B cell (primary cell): ENCODE results near the gene SLC5A2. TPM values are rescaled to one million over a fixed set of nuclear protein-coding genes. Genes with fewer than 3 reads are reported as not detected.

Source experiments
- ATAC-seq: fragments of 200-7000 bp; cut with Tn5 transposase; one replicate; pipeline ENCODE4 v1.10.0; 2021; ENCODE audit warnings: low read depth, mild to moderate bottlenecking, moderate number of reproducible peaks, moderate library complexity
- CTCF ChIA-PET: fragments of 350-600 bp; sonication (Branson Sonifier 250); formaldehyde crosslinking; loops from one replicate; lab custom pipeline; 2021; ENCODE audit warnings: antibody characterized with exemption, inconsistent platforms; lab: Charles Lee
- POLR2A ChIA-PET: fragments of 350-600 bp; sonication (Branson Sonifier 250); formaldehyde crosslinking; loops from one replicate; lab custom pipeline; 2021; ENCODE audit warnings: antibody characterized with exemption; lab: Charles Lee
- DNase-seq: peaks from one replicate; pipeline ENCODE4 v3.0.0; 2013
- H2AFZ ChIP-seq: 2 replicates; pipeline ENCODE4 v1.6.1; 2012; ENCODE audit warnings: mild to moderate bottlenecking, low read depth, low read length; ENCODE audit not compliant: insufficient read depth, poor library complexity, severe bottlenecking
- H3K27ac ChIP-seq, 2 donors: 1 replicate in 1 of 2; 2 replicates in 1 of 2; pipeline ENCODE4 v1.5.1; 2012 to 2013; ENCODE audit warnings: low read length in 2 of 2, mild to moderate bottlenecking in 2 of 2, moderate library complexity in 1 of 2
- H3K27me3 ChIP-seq, 4 experiments: fragments of 200-600 bp in 1 of 4; sonication (generic) in 1 of 4; replicated peaks in 1 of 4; 1 replicate in 2 of 4; 2 replicates in 2 of 4; pipeline versions ENCODE4 v1.6.1 to v1.7.0; 2013 to 2016; ENCODE audit warnings: low read length in 3 of 4, mild to moderate bottlenecking in 2 of 4, mixed read lengths in 1 of 4, moderate library complexity in 1 of 4; ENCODE audit not compliant: insufficient read depth in 4 of 4, control insufficient read depth in 3 of 4; ENCODE audit errors: control extremely low read depth in 1 of 4
- H3K36me3 ChIP-seq, 2 experiments: replicated peaks in 1 of 2; 1 replicate in 1 of 2; 2 replicates in 1 of 2; pipeline versions ENCODE4 v1.6.1 to v1.7.1; 2013; ENCODE audit warnings: low read length in 1 of 2; ENCODE audit not compliant: insufficient read depth in 2 of 2, control insufficient read depth in 1 of 2; ENCODE audit errors: control extremely low read depth in 1 of 2, extremely low read depth in 1 of 2
- H3K4me1 ChIP-seq, 2 donors: fragments of 200-600 bp in 1 of 2; sonication (generic) in 1 of 2; 1 replicate in 1 of 2; 2 replicates in 1 of 2; pipeline versions ENCODE4 v1.5.1 to v1.6.1; 2013 to 2017; ENCODE audit warnings: low read length in 2 of 2; ENCODE audit not compliant: control insufficient read depth in 2 of 2, insufficient read depth in 2 of 2
- H3K4me2 ChIP-seq: replicated peaks from 2 replicates; pipeline ENCODE3; 2012; ENCODE audit warnings: mild to moderate bottlenecking, low read depth, low read length; ENCODE audit not compliant: poor library complexity, severe bottlenecking
- H3K4me3 ChIP-seq, 5 experiments: fragments of 200-600 bp in 1 of 5; sonication (generic) in 1 of 5; 1 replicate in 3 of 5; 2 replicates in 2 of 5; pipeline versions ENCODE4 v1.5.1 to v1.7.0; 2011 to 2016; ENCODE audit warnings: low read length in 4 of 5, mild to moderate bottlenecking in 4 of 5, low read depth in 2 of 5, control low read depth in 1 of 5, moderate library complexity in 1 of 5; ENCODE audit not compliant: insufficient read depth in 1 of 5; ENCODE audit errors: control extremely low read depth in 1 of 5, extremely low read depth in 1 of 5
- H3K79me2 ChIP-seq: fragments of 200-600 bp; sonication (generic); one replicate; pipeline ENCODE4 v1.6.0; 2016; ENCODE audit warnings: low read length; ENCODE audit not compliant: control insufficient read depth, insufficient read depth
- H3K9ac ChIP-seq: fragments of 200-600 bp; sonication (generic); 2 replicates; pipeline ENCODE4 v1.6.1; 2017; ENCODE audit warnings: mild to moderate bottlenecking, low read length, moderate library complexity
- H3K9me3 ChIP-seq, 3 donors: one replicate each; pipeline versions ENCODE4 v1.6.1 to v1.7.1; 2013; ENCODE audit warnings: low read length in 2 of 3; ENCODE audit not compliant: control insufficient read depth in 2 of 3, insufficient read depth in 1 of 3; ENCODE audit errors: control extremely low read depth in 1 of 3
- H4K20me1 ChIP-seq: 2 replicates; pipeline ENCODE4 v1.6.0; 2012; ENCODE audit warnings: mild to moderate bottlenecking, low read length; ENCODE audit not compliant: insufficient read depth, control insufficient read depth, poor library complexity, severe bottlenecking
- H3K27ac Mint-ChIP-seq: one replicate; pipeline ENCODE4 v1.8.0; 2021; ENCODE audit warnings: mixed read lengths
- H3K27me3 Mint-ChIP-seq: one replicate; pipeline ENCODE4 v1.8.0; 2021; ENCODE audit warnings: mixed read lengths
- H3K4me1 Mint-ChIP-seq: one replicate; pipeline ENCODE4 v1.8.0; 2021; ENCODE audit warnings: mixed read lengths
- H3K4me3 Mint-ChIP-seq: one replicate; pipeline ENCODE4 v1.8.0; 2021; ENCODE audit warnings: mixed read lengths
- H3K9me3 Mint-ChIP-seq: one replicate; pipeline ENCODE4 v1.8.0; 2022; ENCODE audit warnings: mixed read lengths; ENCODE audit not compliant: insufficient read depth
- EZH2 ChIP-seq: IDR thresholded peaks from 2 replicates; pipeline ENCODE4 v1.6.1; 2012; ENCODE audit warnings: borderline replicate concordance, low read depth, mild to moderate bottlenecking, moderate library complexity, low read length; ENCODE audit not compliant: insufficient read depth, poor library complexity, severe bottlenecking
- WGBS: methylation state at CpG from one replicate; pipeline ENCODE4 v1.1.5; 2013; ENCODE audit warnings: missing lambda C conversion rate; ENCODE audit not compliant: insufficient coverage; 5-methylcytosine and 5-hydroxymethylcytosine counted together
- intact Hi-C: fragments of 100-400 bp; cut with micrococcal nuclease; formaldehyde crosslinking; loops from one replicate; pipeline ENCODE4 v1.10.0; 2022
- polyA plus RNA-seq: library from polyadenylated mRNA; depleted of rRNA; stranded (reverse); fragments of >200 nt; gene quantifications from 2 replicates; pipeline ENCODE4 v1.2.3, GENCODE V29; 2012
- total RNA-seq, 2 donors: library from RNA; stranded (reverse); fragments of 120-200 nt in 1 of 2; gene quantifications; 1 replicate in 1 of 2; 2 replicates in 1 of 2; pipeline versions ENCODE4 v1.2.3 to v1.2.4, GENCODE V29; 2013 to 2022
- TF ChIP-seq, protein P1 (sequence below): fragments of 200-600 bp; IDR thresholded peaks from one replicate; pipeline ENCODE4 v1.8.0; 2022; ENCODE audit warnings: antibody characterized with exemption, mild to moderate bottlenecking

Gene SLC5A2
- total and polyA plus RNA-seq, 2 donors (not counting 1 experiment from before 2014, with no cell fraction given) = 0.67 to 0.69 TPM

GRCh38 chr16:31525113-31525512, 42.2 kb downstream of the SLC5A2 start:
- H3K9ac ChIP-seq = no peak overlapping the region
- no peak overlapping the region for H3K27ac ChIP-seq
- H3K4me3 ChIP-seq = no peak overlapping the region
- H3K4me2 ChIP-seq = no peak overlapping the region
- no peaks in the 10 kb centered on the region for H4K20me1 ChIP-seq
- H2AFZ ChIP-seq = no peak overlapping the region
- no peaks in the 10 kb centered on the region for H3K9me3 ChIP-seq
- WGBS = 95% methylated on average over 3 of the region's 3 CpGs
- intact Hi-C loops = no loop called here
- ChIA-PET POLR2A (no interaction called here), CTCF (no interaction called here)
- peaks cover 18% of the 10 kb centered on the region for H3K4me1 Mint-ChIP-seq
- no peaks in the 10 kb centered on the region for H3K79me2 ChIP-seq
- H3K4me1 ChIP-seq = peaks cover 16 to 24% of the 10 kb centered on the region in 2 donors
- no peaks in the 10 kb centered on the region for H3K36me3 ChIP-seq
- no peak overlapping the region for H3K4me3 Mint-ChIP-seq
- H3K27me3 ChIP-seq = peaks cover 0 to 21% (median 6%) of the 10 kb centered on the region in 4 experiments
- TF ChIP-seq EZH2 = no peak
- TF ChIP-seq, protein P1, sequence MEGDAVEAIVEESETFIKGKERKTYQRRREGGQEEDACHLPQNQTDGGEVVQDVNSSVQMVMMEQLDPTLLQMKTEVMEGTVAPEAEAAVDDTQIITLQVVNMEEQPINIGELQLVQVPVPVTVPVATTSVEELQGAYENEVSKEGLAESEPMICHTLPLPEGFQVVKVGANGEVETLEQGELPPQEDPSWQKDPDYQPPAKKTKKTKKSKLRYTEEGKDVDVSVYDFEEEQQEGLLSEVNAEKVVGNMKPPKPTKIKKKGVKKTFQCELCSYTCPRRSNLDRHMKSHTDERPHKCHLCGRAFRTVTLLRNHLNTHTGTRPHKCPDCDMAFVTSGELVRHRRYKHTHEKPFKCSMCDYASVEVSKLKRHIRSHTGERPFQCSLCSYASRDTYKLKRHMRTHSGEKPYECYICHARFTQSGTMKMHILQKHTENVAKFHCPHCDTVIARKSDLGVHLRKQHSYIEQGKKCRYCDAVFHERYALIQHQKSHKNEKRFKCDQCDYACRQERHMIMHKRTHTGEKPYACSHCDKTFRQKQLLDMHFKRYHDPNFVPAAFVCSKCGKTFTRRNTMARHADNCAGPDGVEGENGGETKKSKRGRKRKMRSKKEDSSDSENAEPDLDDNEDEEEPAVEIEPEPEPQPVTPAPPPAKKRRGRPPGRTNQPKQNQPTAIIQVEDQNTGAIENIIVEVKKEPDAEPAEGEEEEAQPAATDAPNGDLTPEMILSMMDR = no peak
- H3K9me3 Mint-ChIP-seq = no peaks in the 10 kb centered on the region
- DNase-seq = no peak
- H3K27me3 Mint-ChIP-seq = peaks cover 26% of the 10 kb centered on the region
- no peak for ATAC-seq
- no peak overlapping the region for H3K27ac Mint-ChIP-seq

DNA sequence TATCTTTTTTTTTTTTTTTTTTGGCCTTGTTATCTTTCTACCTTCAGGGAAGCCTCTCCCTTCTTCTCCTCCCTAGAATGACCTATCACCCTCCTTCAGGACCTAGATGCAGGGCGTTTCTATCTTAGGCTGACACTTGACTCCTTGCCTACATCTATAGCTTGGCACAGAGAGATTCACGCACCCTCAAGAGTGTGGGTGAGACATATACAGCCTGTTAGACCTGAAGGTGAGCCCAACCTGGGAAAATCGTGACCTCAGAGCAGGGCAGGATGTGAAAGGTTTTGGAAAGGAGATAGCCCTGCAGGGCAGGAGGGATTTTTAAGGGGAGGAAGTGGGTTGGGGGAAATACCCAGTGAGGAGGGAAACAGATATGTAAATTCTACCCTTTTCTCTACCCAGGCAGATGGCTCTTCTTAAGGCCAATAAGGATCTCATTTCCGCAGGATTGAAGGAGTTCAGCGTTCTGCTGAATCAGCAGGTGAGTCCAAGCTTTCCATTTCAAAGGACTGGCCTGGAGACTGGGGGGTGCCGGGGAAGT, 44.9 kb downstream of the SLC5A2 start, which contains the start of gene AHSP:
AHSP (plus strand) TSS at position 167 of the 541 bp plus-strand sequence; CDS start at position 407, 240 bp downstream.
- POLR2A ChIA-PET = no interaction called here

More for the DNA sequence above, 44.9 kb downstream of the SLC5A2 start, which contains the start of gene AHSP:
- no peaks in the 10 kb centered on the region for H3K36me3 ChIP-seq
- no peaks in the 10 kb centered on the region for H3K9me3 ChIP-seq
- Mint-ChIP-seq H3K4me3 (peak within 1 kb of the TSS; percentile 61), H3K27me3 (peaks cover 28% of the 10 kb centered on the region), H3K27ac (no peak within 1 kb of the TSS), H3K4me1 (peaks cover 20% of the 10 kb centered on the region), H3K9me3 (no peaks in the 10 kb centered on the region)
- peak within 1 kb of the TSS in 1 of 5 experiments; percentile 24 for H3K4me3 ChIP-seq
- ATAC-seq = no peak
- no peak within 1 kb of the TSS for H3K9ac ChIP-seq
- H3K4me1 ChIP-seq = peaks cover 16 to 26% of the 10 kb centered on the region in 2 donors
- intact Hi-C loops = no loop called here
- no peaks in the 10 kb centered on the region for H3K79me2 ChIP-seq
- H3K4me2 ChIP-seq = peak within 1 kb of the TSS; percentile 65
- no peak within 1 kb of the TSS for H3K27ac ChIP-seq
- no peak for DNase-seq
- WGBS = 92% methylated on average over 4 of the region's 6 CpGs
- H2AFZ ChIP-seq = no peak within 1 kb of the TSS
- CTCF ChIA-PET = no interaction called here
- TF ChIP-seq EZH2 = no peak
- TF ChIP-seq, protein P1 = no peak
- H4K20me1 ChIP-seq = no peaks in the 10 kb centered on the region
- H3K27me3 ChIP-seq = peaks cover 0 to 33% (median 6%) of the 10 kb centered on the region in 4 experiments
